ENCODE data around the gene CBX5.
A peak's percentile ranks its signal among the peaks of the same experiment; 100 is the strongest.

DNA sequence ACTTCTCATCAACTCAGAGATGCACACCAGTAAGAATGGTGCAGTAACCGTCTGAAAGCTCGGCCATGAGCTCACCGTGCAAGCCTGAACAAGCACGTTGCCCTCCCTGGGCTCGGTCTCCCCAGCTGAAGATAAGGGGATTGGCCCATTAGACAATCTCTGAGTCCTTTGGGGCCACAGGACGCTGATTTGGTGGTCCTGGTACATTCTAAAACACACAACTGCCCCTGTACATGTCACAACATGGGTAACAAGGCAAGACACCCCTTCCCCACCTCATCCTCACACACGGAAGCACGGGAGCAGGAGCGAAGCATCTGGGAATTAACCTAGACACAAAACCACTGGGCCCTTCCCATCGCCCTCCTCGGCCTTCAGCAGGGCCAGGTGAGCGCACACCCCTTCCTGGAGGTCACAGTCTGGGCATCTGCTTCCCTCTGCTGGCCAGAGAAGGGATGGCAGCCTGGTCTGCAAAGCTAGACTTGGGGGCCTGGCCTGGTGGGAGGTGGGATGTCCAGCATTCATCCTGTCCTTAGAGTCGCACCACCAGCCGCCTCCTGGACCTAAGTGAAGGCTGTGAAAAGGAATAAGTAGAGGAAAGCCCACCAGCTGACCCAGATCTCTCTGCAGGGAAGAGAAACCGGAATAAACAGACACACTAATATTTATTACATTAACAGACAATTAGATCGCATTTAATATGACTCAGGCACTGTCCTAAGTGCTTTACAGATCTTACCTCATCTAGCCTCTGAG lies 72.2 kb downstream of the CBX5 start:
- TF ChIP-seq, protein P1, sequence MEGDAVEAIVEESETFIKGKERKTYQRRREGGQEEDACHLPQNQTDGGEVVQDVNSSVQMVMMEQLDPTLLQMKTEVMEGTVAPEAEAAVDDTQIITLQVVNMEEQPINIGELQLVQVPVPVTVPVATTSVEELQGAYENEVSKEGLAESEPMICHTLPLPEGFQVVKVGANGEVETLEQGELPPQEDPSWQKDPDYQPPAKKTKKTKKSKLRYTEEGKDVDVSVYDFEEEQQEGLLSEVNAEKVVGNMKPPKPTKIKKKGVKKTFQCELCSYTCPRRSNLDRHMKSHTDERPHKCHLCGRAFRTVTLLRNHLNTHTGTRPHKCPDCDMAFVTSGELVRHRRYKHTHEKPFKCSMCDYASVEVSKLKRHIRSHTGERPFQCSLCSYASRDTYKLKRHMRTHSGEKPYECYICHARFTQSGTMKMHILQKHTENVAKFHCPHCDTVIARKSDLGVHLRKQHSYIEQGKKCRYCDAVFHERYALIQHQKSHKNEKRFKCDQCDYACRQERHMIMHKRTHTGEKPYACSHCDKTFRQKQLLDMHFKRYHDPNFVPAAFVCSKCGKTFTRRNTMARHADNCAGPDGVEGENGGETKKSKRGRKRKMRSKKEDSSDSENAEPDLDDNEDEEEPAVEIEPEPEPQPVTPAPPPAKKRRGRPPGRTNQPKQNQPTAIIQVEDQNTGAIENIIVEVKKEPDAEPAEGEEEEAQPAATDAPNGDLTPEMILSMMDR (IDR thresholded peaks at IDR 0.05): peak; percentile 90
- TF ChIP-seq RAD21 (IDR thresholded peaks at IDR 0.05; ENCODE audit: low read length): peak; percentile 86
- no peak for TF ChIP-seq MXI1 (IDR thresholded peaks at IDR 0.05; ENCODE audit: low read depth, low read length)
- TF ChIP-seq ELF1 (IDR thresholded peaks at IDR 0.05): no peak
- TF ChIP-seq, protein P2, sequence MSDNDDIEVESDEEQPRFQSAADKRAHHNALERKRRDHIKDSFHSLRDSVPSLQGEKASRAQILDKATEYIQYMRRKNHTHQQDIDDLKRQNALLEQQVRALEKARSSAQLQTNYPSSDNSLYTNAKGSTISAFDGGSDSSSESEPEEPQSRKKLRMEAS (IDR thresholded peaks at IDR 0.05; ENCODE audit: low read depth): no peak
- no peak for TF ChIP-seq FOXM1 (IDR thresholded peaks at IDR 0.05; ENCODE audit: low read depth)
- TF ChIP-seq POLR2AphosphoS5 (IDR thresholded peaks at IDR 0.05; ENCODE audit: low read depth, low read length): no peak
- TF ChIP-seq, protein P3, sequence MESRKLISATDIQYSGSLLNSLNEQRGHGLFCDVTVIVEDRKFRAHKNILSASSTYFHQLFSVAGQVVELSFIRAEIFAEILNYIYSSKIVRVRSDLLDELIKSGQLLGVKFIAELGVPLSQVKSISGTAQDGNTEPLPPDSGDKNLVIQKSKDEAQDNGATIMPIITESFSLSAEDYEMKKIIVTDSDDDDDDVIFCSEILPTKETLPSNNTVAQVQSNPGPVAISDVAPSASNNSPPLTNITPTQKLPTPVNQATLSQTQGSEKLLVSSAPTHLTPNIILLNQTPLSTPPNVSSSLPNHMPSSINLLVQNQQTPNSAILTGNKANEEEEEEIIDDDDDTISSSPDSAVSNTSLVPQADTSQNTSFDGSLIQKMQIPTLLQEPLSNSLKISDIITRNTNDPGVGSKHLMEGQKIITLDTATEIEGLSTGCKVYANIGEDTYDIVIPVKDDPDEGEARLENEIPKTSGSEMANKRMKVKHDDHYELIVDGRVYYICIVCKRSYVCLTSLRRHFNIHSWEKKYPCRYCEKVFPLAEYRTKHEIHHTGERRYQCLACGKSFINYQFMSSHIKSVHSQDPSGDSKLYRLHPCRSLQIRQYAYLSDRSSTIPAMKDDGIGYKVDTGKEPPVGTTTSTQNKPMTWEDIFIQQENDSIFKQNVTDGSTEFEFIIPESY (IDR thresholded peaks at IDR 0.05; ENCODE audit: borderline replicate concordance, low read depth): no peak
- no peak for TF ChIP-seq FOXJ3 (CRISPR knock-in tag; IDR thresholded peaks at IDR 0.05)

All from SK-N-SH (cell line).